Femur (tissue), 1 donor: Measurements from ENCODE around the gene TPRA1.

Experiments used
- DNase-seq: peaks from one replicate; pipeline ENCODE4 v3.0.0-alpha.2; 2017

The TPRA1 gene

DNA sequence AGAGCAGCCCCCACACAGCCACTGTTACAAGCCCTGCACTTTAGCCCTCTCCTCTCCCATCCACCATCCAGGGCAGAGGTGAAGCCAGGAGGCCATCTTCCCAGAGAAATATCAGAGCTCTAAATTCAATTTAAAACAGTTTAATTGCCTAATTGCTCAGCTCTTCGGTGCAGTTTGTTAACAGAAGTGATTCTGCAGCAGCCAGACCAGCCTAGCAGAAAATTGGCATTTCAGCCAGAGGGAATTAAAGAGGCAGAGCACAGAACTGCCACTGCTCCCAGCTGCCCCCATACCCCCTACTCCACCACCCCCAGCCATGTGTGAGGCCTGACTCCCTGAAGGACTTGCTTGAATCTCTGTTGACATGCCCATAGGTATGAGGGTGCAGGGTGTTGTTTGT lies 38.5 kb downstream of the TPRA1 start:
- no peak for DNase-seq

DNA sequence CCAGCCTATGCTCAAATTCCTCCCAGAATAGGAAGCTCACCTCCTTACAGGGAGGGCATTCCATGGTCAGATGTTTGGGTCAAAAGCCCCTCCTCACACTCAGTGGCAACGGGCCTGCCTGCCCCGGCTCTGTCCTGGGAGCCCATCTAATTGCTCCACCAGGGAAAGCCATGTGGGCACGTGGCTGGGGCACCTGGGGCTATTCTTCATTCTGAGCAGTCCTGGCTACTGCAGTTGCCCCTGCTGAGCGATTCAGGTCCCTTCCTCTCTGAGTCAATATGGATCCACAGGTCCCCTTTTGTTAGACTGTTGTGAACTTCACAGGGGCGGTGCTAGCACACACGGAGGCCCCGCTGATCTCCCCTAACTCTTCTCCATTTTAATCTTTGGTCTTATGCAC lies 39.4 kb downstream of the TPRA1 start:
- DNase-seq, result no peak

DNA sequence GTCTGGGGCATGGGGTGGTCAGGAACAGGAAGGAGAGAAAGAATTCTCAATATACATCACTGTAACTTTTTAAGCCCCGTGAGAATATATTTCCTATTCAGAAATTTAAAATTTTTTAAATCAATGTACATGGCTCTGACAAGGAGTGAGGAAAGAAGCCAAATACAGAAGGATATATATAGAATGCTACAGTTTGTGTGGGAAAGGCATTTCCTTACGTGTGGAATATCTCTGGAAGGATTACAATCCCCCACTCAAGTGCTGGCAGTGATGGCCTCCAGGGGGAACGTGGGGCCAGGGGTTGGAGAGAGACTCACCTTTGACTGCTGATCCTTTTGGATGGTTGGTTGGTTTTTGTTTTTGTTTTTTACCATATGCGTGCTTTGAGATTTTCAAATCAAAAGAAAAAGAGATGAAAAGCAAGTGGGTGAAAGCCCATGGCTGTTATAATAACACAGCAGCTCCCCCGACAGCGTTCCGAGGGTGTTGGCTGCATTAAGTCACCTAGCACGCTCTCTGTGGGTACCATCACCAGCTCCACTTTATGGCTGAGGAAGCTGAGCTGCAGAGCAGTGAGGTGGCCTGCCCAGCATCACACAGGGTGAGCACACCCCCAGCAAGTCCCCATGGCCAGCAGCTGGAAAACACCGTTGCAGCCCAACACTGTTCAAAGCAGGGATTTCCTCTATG lies 39.9 kb downstream of the TPRA1 start:
- no peak for DNase-seq

DNA sequence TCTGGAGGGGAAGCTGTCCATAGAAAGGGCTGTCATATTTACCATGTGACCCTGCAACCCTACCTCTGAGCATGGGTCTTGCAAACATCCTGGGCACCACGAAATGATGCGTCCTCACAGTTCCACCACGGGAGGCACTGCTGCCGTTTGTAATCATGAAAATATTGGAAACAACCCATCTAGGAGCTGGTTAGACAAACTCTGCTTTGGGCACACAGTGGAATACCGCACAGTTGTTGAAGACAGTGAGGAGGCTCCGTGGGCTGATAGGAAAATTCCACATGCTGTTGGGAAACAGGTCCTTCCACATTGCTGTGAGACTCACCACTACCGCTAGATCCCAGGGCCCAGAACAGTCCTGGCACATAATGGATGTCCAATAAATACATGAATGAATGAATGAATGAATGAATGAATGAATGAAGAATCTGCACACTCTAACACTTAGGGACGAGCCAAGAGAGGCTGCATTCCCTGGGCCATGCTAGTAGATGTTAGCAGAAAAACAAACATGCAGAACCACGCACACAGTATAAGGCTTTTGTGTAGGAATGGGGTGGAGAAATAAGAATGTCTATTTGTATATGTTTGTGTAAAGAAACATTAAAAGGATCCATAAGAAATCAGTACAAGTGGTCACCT lies 40.6 kb downstream of the TPRA1 start:
- no peak for DNase-seq

DNA sequence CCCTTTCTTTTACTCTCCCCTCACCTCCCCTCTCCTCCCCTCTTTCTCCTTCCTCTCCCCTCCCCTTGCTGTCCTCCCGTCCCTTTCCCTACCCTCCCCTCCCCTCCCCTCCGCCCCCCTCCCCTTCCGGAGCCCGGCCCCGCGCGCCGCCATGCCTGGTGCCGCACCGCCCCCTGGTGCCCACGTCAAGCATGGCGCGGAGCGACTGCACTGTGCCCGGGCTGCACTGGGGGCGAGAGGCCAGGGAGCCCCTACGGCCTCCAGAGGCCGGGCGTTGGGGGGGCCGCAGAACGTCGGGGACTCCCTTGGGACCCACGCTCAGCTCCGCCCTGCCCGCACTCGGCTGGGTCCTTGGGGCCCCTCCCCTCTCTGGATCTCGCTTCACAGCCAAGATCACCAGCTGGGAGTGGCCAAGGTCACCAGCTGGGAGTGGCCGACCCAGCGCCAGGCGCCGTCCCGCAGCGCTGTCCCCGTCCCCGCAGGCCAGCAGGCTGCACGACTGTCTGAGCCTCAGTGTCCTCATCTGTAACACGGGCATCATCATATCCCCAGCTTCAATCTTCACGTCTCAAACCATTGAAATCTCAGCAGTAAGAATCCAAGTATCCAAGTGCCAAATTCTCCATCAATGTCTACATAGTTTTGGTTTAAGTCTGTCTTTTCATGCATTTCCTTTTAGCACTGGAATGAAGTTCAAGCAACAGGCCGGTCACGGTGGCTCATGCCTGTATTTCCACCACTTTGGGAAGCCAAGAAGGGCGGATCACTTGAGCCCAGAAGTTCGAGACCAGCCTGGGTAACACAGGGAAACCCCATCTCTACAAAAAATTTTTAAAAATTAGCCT lies 42.5 kb downstream of the TPRA1 start:
- DNase-seq, result peak; percentile 87

DNA sequence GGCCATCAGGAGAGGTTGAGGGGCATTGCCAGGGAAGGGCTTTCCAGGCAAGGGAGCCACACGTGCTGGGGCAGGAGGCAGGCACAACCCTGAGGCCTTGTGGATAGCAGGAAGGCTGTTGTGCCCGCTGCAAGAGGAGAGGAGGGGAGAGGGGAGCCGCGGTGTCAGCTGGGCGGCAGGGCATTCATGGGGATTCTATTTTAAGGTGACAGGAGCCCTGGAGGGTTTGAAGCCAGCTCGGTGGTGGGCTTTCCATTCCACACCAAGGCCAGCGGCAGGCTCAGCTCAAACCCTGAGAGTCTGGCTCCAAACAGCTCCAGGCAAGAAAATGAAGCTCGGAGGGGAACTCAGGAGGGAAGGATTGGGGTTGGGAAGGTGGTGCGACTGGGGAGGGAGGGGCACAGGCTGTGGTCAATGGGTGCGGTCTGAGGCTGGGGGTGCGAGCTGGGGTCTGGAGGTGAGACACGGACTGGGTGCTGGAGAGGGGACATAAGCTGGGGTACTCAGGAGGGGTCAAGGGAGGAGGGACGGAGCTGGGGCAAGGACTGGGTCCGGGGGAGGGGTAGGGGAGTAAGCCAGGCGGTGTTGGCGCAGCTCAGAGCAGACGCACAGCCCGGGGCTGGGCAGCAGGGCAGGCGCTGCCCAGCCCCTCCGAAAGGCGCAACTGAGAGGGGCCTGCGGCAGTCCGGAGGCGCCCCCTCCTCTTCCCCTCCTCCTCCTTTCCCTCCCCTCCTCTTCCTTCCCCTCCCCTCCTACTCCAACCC lies 43.4 kb downstream of the TPRA1 start:
- no peak for DNase-seq

DNA sequence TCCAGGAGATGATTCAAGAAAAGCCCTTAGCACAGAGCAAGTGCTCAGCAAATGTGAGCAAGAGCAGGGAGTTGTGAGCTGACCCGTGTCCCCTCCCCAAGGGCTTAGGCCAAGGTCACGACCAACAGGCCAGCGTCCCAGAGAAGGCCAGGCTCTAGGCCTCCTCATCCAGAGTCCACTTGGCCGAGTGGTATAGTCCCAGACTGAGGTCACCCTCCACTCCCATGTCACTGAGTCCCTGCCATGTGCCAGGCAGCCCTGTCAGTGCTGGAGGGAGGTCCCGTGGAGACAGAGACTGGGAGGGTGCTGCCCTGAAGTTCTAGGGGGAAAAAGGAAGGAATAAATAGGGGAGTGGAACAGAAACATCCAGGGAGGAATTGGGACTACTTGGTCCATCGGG lies 44.0 kb downstream of the TPRA1 start:
- no peak for DNase-seq

DNA sequence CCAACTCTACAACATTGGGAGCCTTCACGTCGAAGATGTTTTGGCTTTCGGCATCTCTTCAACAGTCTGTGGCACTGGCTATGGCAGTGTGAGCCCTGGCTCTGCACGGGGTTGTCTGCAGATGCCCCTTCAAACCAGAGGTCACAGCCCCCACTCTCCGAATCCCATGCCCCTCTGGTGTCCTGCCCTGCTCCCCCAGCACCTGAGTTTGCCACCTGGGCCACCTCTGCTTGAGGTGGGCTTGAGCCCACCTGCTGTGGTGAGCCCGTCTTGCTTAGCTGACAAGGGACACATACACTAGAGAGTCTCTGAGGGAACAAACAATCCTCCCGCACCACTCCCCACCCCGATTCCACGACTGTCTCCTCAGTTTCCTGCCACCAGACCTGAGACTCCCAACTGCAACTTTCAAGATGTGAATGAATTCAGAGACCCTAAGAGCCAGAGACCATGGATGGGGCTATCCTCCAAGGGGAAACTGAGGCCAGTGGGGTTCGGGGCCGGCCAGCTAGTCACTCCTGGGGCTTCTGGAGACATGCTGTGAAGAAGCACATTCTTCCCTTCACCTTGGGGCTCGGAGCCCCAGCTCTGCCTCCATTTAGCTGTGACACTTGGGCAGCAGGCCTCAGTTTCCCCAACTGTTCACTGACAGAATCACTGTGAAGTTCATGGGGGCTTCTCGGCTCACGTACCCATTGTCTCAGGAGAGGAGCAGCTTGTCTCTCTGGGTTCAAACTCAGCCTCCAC lies 44.6 kb downstream of the TPRA1 start:
- DNase-seq, result no peak

DNA sequence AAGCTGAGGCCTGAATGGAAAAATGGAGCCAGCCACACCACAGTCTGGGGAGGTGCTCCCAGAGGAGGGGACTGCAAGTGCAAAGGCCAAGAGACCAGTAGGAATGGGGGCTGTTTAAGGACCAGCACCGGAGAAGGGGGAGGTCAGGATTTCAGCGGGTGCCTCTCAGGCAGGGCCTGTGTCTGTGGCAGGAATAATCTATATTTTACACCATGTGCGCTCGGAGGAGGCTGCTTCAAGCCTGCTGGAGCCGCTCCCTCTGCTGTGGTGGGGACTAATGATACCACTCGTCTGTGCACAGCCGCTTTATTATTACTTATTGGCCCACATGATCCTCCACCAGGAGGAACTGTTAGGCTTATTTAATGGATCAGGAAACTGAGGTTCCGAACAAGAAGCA lies 45.3 kb downstream of the TPRA1 start:
- no peak for DNase-seq

DNA sequence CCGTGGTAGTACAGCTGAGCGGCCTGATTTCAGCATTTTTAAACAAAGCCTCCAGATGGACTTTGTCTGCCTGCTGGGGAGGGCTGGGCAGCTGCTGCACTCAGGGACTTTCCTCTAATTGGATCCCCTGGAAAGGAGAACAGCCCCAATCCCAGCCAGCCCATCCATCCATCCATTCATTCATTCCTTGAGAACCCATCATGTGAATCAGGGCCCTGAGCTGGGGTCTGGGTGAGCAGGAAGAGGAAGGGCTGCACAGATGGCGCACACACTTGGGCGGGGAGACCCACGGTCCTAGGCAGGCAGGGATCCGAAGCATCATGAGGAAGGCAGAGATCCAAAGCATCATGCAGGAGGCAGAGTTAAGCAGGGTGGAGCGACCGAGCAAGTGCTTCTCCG lies 45.7 kb downstream of the TPRA1 start:
- no peak for DNase-seq

DNA sequence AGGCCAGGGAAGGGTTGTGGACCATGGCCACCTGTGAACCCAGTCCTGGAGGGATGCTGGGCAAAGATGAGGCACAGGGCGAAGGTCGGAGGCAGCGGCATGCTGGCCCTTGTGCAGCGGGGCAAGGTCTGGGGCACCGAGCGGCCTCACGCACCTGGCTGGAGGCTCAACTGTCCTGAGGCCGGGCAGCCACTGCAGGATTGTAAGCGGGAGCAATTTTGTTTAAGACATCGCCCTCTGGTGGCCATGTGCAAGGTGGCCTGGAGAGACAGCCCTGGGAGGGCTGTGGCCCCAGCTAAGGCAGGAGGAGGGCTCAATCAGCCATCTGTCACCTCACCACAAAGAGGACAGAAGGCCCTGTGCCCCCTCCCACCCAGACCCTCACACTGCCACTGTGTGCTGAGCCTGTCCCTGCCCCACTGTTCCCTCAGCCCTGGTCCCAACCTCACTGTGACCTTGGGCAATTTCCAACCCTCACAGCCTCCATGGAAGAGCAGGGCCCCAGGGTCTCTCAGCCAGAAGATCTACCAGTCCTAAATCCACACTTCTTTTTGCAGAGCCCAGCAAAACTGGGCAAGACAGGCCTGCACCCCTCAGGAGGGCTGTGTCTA lies 46.2 kb downstream of the TPRA1 start:
- peak; percentile 69 for DNase-seq

DNA sequence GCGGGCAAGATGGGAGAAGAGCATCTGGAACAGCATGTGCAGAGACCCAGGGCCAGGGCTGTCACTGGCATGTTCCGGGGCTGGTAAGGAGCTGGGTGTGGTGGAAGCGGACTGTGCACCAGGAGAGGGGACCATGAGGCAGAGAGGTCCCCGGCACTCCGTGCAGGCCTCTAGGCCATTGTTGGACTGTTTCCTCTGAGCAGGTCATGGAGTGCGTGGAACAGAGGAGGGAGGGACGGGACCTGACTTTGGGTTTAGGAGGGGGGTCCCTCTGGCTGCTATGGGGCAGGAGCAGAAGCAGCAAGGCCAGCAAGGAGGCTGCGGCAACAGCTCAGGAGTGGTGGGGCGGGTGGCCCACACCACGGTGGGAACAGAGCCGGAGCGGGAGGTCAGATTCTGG lies 47.1 kb downstream of the TPRA1 start:
- DNase-seq, result no peak

DNA sequence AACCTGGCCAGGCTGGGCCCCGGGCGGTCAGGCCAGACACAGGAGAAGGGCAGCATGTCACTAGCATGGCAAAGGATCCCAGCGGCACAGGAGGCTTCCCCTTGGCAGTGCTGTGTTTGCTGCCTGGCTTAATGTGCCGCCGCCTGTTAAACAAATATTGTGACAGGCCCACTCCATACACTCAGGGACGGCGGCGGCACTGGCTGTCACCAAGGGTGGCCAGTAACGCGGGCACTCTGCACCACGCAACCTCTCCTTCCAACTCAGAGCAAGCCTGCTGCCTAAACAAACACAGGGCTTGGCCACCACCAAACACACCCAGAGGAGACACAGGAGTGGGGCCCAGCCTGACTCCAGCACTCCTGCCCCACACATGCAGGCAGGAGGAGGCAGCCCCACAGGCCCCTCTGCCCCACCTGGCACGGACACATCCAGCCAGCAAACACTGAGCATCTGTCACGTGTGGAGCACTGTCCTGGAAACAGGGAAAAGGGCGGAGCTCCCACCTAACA lies 48.0 kb downstream of the TPRA1 start:
- DNase-seq, result no peak

DNA sequence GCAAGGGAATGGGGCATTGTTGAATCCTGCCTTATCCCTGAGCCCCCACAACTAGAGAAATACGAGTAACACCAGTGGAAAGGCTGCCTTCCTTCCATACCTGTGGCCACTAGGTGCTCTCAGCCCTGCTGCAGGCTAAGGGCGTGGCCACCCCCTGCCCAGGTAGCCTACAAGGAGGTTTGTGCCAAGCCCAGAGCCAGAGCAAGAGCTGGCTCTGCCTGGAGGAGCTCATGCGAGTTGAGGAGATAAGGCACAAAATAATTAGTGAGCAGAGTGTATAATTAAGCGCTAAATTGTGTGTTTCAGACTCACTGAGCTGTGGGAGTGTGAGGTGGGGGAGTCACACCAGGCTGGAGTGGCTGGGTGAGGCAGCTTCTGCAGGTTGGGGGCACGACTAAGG lies 49.2 kb downstream of the TPRA1 start:
- no peak for DNase-seq

DNA sequence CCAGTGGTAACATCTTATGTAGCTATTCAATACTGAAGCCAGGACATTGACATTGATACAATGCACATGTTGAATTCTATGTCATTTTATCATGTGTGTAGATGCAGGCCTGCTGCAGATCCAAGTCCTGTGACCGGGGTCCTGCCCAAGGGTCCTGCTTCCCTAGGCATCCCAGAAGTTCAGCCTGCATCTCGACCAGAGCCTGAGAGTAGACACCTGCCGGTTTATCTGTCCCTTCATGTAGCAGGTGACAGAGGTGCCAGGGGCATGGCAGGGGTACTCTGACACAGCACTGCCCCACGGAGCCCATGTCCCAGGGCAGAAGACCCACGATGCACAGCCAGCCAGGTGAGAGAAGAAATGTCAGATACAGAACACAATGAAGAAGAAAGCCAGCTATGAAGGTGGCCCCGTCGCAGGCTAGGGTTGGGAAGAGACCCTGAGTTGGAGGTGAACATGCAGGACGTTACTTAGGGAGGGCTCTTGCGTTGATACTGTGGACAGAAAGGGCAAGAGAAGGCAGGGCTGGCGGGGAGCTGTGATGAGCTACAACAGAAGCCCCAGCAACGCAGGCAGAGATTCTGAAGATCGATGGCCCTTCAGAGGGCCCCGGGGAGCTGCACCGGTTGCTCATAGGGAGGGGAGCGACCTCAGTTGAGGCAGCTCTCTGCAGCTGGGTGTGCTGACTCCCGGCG lies 51.0 kb downstream of the TPRA1 start:
- no peak for DNase-seq

DNA sequence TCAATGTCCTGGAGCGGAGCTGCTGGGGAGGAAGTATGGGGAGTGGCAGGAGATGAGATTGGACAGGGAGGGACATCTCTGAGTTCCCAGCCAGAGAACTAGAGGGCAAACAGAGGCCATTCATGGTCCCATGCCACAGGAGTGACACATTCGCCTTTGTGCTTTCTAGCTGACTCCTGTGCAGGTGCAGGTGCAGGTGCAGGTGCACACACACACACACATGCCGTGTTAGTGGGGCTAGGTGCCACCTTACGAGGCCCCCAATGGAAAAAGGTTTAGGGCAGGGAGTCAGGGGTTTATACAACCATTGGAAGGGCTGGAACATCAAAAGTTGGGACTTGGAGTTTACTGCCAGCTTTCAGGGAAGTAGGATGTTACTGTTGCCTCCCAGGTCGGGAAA lies 52.0 kb downstream of the TPRA1 start:
- no peak for DNase-seq

DNA sequence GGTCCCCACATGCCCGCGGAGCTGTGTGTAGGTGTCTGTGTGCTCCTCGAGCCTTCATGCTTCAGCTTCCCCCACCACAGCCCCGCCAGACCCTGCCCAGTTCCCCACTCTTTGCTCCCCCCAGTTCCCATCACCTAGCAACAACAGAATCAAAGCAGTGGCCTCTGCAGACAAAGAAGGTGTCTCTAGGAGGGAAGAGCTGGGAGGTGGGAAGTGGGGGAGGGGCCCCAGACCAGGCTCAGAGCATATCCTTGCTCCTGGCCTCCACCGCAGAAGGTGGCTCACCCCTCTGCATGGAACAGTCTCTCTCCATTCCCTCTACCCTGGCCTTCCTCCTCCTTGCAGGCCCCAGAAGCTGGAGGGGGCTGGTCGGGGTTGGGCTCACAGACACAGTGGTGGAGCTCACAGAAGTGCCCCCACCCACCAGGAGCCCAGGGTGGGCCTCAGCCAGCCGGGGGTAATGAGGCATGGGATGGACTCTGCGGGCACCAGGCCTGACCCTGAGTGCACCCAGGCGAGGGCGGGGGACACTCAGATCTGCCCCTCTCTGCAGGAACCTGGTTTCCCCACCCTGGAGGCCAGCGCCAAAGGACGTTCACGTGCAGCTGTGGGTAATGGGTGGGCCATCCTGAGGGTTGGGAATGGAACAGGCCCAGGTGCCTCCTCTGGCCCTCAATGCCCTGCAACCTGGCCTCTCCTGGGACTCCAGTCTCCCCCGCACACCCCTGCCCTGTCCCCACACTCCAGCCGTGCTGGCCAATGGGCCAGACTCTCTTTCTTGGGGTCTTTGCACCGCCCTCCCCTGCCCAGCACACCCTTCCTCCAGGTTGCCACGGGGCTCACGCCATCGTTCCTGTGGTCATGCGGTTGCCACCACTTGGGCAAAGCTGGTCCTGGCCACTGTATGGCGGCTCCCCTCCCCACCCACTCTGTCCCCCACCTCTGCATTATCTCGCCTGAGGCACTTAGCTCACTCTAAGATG lies 53.4 kb downstream of the TPRA1 start:
- no peak for DNase-seq

DNA sequence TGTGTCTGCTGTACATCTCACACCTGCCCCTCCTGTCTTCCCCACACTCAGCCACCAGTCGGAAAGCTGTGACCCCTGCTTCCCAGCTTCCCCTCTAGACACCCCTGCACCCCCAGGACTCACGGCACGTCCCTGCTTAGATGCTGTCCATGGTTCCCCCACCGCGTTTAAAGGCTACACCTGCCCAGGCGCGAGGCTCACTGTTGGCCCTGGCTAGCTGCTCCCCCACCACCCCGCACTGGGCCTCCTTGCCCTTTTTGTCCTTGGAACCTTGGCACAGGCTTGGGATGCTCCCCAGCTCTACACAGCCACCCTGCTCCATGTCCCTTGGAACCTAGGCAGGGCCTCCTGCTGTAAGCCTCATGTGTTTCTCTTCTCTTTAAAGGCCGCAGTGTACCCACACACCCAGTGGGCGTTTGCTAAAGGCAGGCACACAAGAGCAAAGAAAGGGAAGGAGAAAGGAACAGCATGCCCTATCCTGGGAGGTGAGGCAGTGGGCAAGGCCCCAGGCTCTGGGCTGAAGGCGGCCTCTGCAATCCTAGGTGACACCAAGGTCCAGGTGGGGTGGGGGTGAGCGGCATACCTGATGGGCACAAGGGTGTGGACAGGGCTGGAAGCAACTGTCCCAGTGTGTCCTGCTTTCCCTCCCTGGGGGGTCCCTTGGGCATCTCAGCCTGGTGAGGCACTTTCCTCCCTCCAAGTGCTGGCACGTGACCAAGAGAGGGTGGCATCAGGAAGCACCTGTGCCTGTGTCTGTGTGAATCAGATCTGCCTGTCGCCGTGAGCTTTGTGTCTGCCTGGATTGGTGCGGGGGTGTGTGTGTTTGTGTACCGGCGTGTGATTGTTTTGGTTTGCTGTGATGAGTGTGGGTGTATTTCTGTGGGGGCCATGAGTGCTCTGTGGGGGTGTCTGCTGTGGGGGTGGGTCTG lies 54.4 kb downstream of the TPRA1 start:
- no peak for DNase-seq
